Kidney (tissue), 14 donors: Measurements from ENCODE around the gene PCDHA11. TPM values are rescaled to one million over a fixed set of nuclear protein-coding genes. Genes with fewer than 3 reads are reported as not detected.
A peak's percentile ranks its signal among the peaks of the same experiment; 100 is the strongest.
"Not testable (repeated sequence)": the region's sequence is repeated elsewhere in the genome, so short reads cannot be mapped to it uniquely, and the experiment has no call there.

Experiments
- DNase-seq, 5 donors: peaks; one replicate each; pipeline ENCODE4 v3.0.0-alpha.2; 2013 to 2020
- FAIRE-seq: peaks from 2 replicates; lab custom pipeline; 2012; peaks lifted over from hg19 to GRCh38; lab: Jason Lieb, UNC
- H3K27ac ChIP-seq, 2 donors: one replicate each; pipeline ENCODE4 v1.7.0; 2013; ENCODE audit warnings: low read depth in 2 of 2, low read length in 2 of 2, inconsistent platforms in 1 of 2
- H3K27me3 ChIP-seq: one replicate; pipeline ENCODE4 v1.7.1; 2013; ENCODE audit warnings: low read length, inconsistent platforms; ENCODE audit not compliant: control insufficient read depth, insufficient read depth
- H3K36me3 ChIP-seq, 3 donors: one replicate each; pipeline versions ENCODE4 v1.7.0 to v1.7.1; 2013; ENCODE audit warnings: low read length in 3 of 3, control low read depth in 1 of 3, inconsistent platforms in 1 of 3; ENCODE audit not compliant: insufficient read depth in 3 of 3, control insufficient read depth in 2 of 3
- H3K4me1 ChIP-seq, 3 donors: one replicate each; pipeline versions ENCODE4 v1.7.0 to v1.7.1; 2013; ENCODE audit warnings: low read length in 3 of 3, inconsistent platforms in 1 of 3, low read depth in 1 of 3; ENCODE audit not compliant: control insufficient read depth in 2 of 3, insufficient read depth in 2 of 3
- H3K4me3 ChIP-seq, 3 donors: one replicate each; pipeline versions ENCODE4 v1.7.0 to v1.8.1; 2013; ENCODE audit warnings: low read length in 3 of 3, control low read depth in 1 of 3, inconsistent platforms in 1 of 3
- H3K9ac ChIP-seq, 3 donors: one replicate each; pipeline versions ENCODE4 v1.7.0 to v1.7.1; 2013; ENCODE audit warnings: low read length in 3 of 3, control low read depth in 1 of 3, inconsistent platforms in 1 of 3
- H3K9me3 ChIP-seq, 3 donors: one replicate each; pipeline versions ENCODE4 v1.7.0 to v1.7.1; 2013; ENCODE audit warnings: low read length in 3 of 3, control low read depth in 1 of 3, inconsistent platforms in 1 of 3; ENCODE audit not compliant: control insufficient read depth in 2 of 3, insufficient read depth in 1 of 3
- CTCF ChIP-seq: IDR thresholded peaks from 3 replicates; pipeline ENCODE4 v1.5.1; 2012; ENCODE audit warnings: mild to moderate bottlenecking, moderate library complexity, borderline replicate concordance; ENCODE audit not compliant: insufficient read depth; ENCODE audit errors: extremely low read depth
- intact Hi-C: fragments of 100-400 bp; cut with DNase I; formaldehyde crosslinking; loops from one replicate; pipeline ENCODE4 v1.11.1; 2022
- polyA plus RNA-seq: library from polyadenylated mRNA; stranded (reverse); fragments of 350-450 nt; fragmentation: Illumina TruSeq; extraction: RNeasy Lipid Tissue Mini Kit (QIAGEN cat#74804); gene quantifications from one replicate; pipeline ENCODE4 v1.2.3, GENCODE V29; 2014; ENCODE audit warnings: low read depth, low replicate concordance; ENCODE audit not compliant: insufficient read depth
- total RNA-seq: library from RNA; stranded (reverse); fragmentation: NEBNext Ultra II Directional; extraction: Animal tissue kit (Norgen Biotek cat#: 25700); gene quantifications from one replicate; pipeline ENCODE4 v1.2.1, GENCODE V29; 2021
- donor health status: control.
- donor health status: control.
- donor health status: control.
- donor health status: control.
- donor health status: control.
- donor health status: DM: yes; HTN: yes; CAD: no.
- donor health status: Normal renal cell carcinoma (clear cell type).

The PCDHA11 gene
- total and polyA plus RNA-seq, 2 donors from 2014 or later, result 0.77 to 2.0 TPM

GRCh38 chr5:140875085-140876065 is 6.6 kb downstream of the PCDHA11 start, which contains the start of gene PCDHA12:
PCDHA12 (plus strand) TSS chr5:140875308; CDS start chr5:140875473, 165 bp downstream.
- intact Hi-C loops, result no loop called here
- no peak within 1 kb of the TSS for H3K27ac ChIP-seq
- H3K4me1 ChIP-seq, result no peaks in the 10 kb centered on the region
- H3K27me3 ChIP-seq, result no peaks in the 10 kb centered on the region
- H3K9ac ChIP-seq, result no peak within 1 kb of the TSS
- DNase-seq (no peak), FAIRE-seq (no peak)
- H3K36me3 ChIP-seq, result no peaks in the 10 kb centered on the region
- peaks cover 0 to 8% (median 2%) of the 10 kb centered on the region in 3 donors for H3K9me3 ChIP-seq
- no peak for TF ChIP-seq CTCF
- H3K4me3 ChIP-seq, result peak within 1 kb of the TSS in 1 of 3 donors; percentile 52

- H3K36me3 ChIP-seq, H3K4me1 ChIP-seq, FAIRE-seq, H3K9me3 ChIP-seq, H3K9ac ChIP-seq, H3K4me3 ChIP-seq, intact Hi-C loops, H3K27me3 ChIP-seq, H3K27ac ChIP-seq: not testable (repeated sequence)
- peak in 1 of 5 donors; percentile 57 for DNase-seq
These were observed 7.9 kb downstream of the PCDHA11 start for GRCh38 chr5:140876541-140877261.

GRCh38 chr5:140877262-140877581 is 8.5 kb downstream of the PCDHA11 start:
- FAIRE-seq (no peak), DNase-seq (peak in 1 of 5 donors; percentile 59)
- H3K9me3 ChIP-seq, result peaks cover 0 to 7% (median 5%) of the 10 kb centered on the region in 3 donors
- H3K27me3 ChIP-seq, result no peaks in the 10 kb centered on the region
- H3K9ac ChIP-seq, result no peak overlapping the region
- no peak for TF ChIP-seq CTCF
- H3K4me1 ChIP-seq, result no peaks in the 10 kb centered on the region
- H3K36me3 ChIP-seq, result no peaks in the 10 kb centered on the region
- no peak overlapping the region for H3K4me3 ChIP-seq
- intact Hi-C loops, result no loop called here
- H3K27ac ChIP-seq, result no peak overlapping the region
